ENCODE measurements around the gene RAP1GDS1.

DNA sequence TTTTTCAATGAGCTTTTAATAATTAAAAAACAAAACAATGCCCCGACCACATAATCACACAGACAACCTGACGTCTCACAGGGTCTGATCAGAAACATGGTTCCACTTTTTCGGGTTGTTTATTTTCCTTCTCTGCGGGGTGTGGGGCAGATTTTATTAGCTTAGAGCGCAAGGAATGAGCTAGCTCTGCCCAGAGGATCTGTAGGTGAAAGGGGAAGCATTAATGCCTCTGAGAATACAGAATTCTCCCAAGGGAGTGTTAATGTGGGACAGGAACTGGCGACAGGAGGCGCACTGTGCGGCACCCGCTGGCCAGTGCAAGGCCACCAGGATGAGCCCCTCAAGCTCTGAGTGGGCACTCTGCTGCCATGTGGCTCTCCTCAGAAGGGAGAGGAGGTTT lies 215.7 kb downstream of the RAP1GDS1 start:
- TF ChIP-seq CTCF (IDR thresholded peaks at IDR 0.05) (no peak), POLR2A (IDR thresholded peaks at IDR 0.05) (no peak)
